ENCODE results near the gene ZNF711.
"Not testable (repeated sequence)": the region's sequence is repeated elsewhere in the genome, so short reads cannot be mapped to it uniquely, and the experiment has no call there.

Gene ZNF711

GRCh38 chrX:85288992-85289723 lies 45.4 kb downstream of the ZNF711 start:
- H3K4me2 ChIP-seq (ENCODE audit: low read depth, low read length, poor library complexity, severe bottlenecking): no peak overlapping the region
- no peak overlapping the region for H3K4me3 ChIP-seq (ENCODE audit: low read length, poor library complexity, severe bottlenecking)
- H3K9me2 ChIP-seq (replicated peaks; ENCODE audit: low read depth, low read length): no peaks in the 10 kb centered on the region
- no peaks in the 10 kb centered on the region for H3K9me3 ChIP-seq (ENCODE audit: insufficient read depth, low read depth, low read length)
- H3K9ac ChIP-seq (ENCODE audit: low read depth, low read length, poor library complexity, severe bottlenecking): no peak overlapping the region
- H3F3A ChIP-seq (ENCODE audit: low read depth): no peaks in the 10 kb centered on the region
- H3K4me1 ChIP-seq (ENCODE audit: insufficient read depth, low read length, poor library complexity, severe bottlenecking): no peaks in the 10 kb centered on the region
- H3K36me3 ChIP-seq (ENCODE audit: insufficient read depth, low read length): no peaks in the 10 kb centered on the region
- no peaks in the 10 kb centered on the region for H3K27me3 ChIP-seq (ENCODE audit: insufficient read depth, low read length, poor library complexity, severe bottlenecking)
- no peaks in the 10 kb centered on the region for H4K20me1 ChIP-seq (ENCODE audit: insufficient read depth, low read length, poor library complexity, severe bottlenecking)
- no peak overlapping the region for H2AFZ ChIP-seq (ENCODE audit: low read length)
- no peaks in the 10 kb centered on the region for H3K79me2 ChIP-seq (ENCODE audit: insufficient read depth, low read length)
- no peak for TF ChIP-seq EZH2phosphoT487 (IDR thresholded peaks at IDR 0.05; ENCODE audit: borderline replicate concordance)
- TF ChIP-seq CTCF (conservative IDR thresholded peaks at IDR 0.05; ENCODE audit: low read length): no peak

GRCh38 chrX:85303544-85303943 lies 59.8 kb downstream of the ZNF711 start:
- Histone ChIP-seq H3K9ac (ENCODE audit: low read depth, low read length, poor library complexity, severe bottlenecking) (no peak overlapping the region), H4K20me1 (ENCODE audit: insufficient read depth, low read length, poor library complexity, severe bottlenecking) (no peaks in the 10 kb centered on the region), H3F3A (ENCODE audit: low read depth) (no peaks in the 10 kb centered on the region), H3K4me3 (ENCODE audit: low read length, poor library complexity, severe bottlenecking) (no peak overlapping the region), H3K9me3 (ENCODE audit: insufficient read depth, low read depth, low read length) (no peaks in the 10 kb centered on the region), H3K79me2 (ENCODE audit: insufficient read depth, low read length) (no peaks in the 10 kb centered on the region), H2AFZ (ENCODE audit: low read length) (no peak overlapping the region), H3K9me2 (replicated peaks; ENCODE audit: low read depth, low read length) (no peaks in the 10 kb centered on the region), H3K4me2 (ENCODE audit: low read depth, low read length, poor library complexity, severe bottlenecking) (no peak overlapping the region), H3K27me3 (ENCODE audit: insufficient read depth, low read length, poor library complexity, severe bottlenecking) (no peaks in the 10 kb centered on the region), H3K4me1 (ENCODE audit: insufficient read depth, low read length, poor library complexity, severe bottlenecking) (no peaks in the 10 kb centered on the region), H3K36me3 (ENCODE audit: insufficient read depth, low read length) (no peaks in the 10 kb centered on the region)
- TF ChIP-seq EZH2phosphoT487 (IDR thresholded peaks at IDR 0.05; ENCODE audit: borderline replicate concordance) (no peak), CTCF (conservative IDR thresholded peaks at IDR 0.05; ENCODE audit: low read length) (no peak)

DNA sequence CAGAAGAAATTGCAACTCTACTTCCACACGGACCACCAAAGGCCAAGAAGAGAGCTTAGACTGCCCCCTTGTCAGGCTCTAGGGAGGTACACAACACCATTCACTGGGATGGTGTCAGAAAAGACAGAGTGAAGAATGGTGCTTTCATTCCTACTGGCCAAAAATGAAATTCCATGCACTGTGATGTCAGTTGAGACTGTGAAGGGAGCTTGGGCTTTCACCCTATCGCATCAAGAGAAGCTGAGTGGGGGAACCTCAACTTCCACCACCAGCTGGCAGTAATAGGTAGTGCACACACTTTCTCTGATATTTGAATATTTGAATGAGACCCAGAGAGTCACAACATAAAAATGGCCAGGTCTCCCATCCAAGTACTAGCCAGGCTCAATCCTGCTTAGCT lies 65.9 kb downstream of the ZNF711 start:
- no peak overlapping the region for H3K4me3 ChIP-seq (ENCODE audit: low read length, poor library complexity, severe bottlenecking)

GRCh38 chrX:85311348-85311747 lies 67.6 kb downstream of the ZNF711 start:
- H3K9me3 ChIP-seq (ENCODE audit: insufficient read depth, low read depth, low read length); H3K27me3 ChIP-seq (ENCODE audit: insufficient read depth, low read length, poor library complexity, severe bottlenecking): not testable (repeated sequence)

More for the DNA sequence above, 65.9 kb downstream of the ZNF711 start:
- Histone ChIP-seq H3K9me2 (replicated peaks; ENCODE audit: low read depth, low read length) (no peaks in the 10 kb centered on the region), H2AFZ (ENCODE audit: low read length) (no peak overlapping the region), H3K79me2 (ENCODE audit: insufficient read depth, low read length) (no peaks in the 10 kb centered on the region), H3K9ac (ENCODE audit: low read depth, low read length, poor library complexity, severe bottlenecking) (no peak overlapping the region), H3K4me2 (ENCODE audit: low read depth, low read length, poor library complexity, severe bottlenecking) (no peak overlapping the region), H4K20me1 (ENCODE audit: insufficient read depth, low read length, poor library complexity, severe bottlenecking) (no peaks in the 10 kb centered on the region), H3K27me3 (ENCODE audit: insufficient read depth, low read length, poor library complexity, severe bottlenecking) (no peaks in the 10 kb centered on the region), H3K36me3 (ENCODE audit: insufficient read depth, low read length) (no peaks in the 10 kb centered on the region), H3K4me1 (ENCODE audit: insufficient read depth, low read length, poor library complexity, severe bottlenecking) (no peaks in the 10 kb centered on the region), H3K9me3 (ENCODE audit: insufficient read depth, low read depth, low read length) (no peaks in the 10 kb centered on the region), H3F3A (ENCODE audit: low read depth) (no peaks in the 10 kb centered on the region)
- TF ChIP-seq EZH2phosphoT487 (IDR thresholded peaks at IDR 0.05; ENCODE audit: borderline replicate concordance) (no peak), CTCF (conservative IDR thresholded peaks at IDR 0.05; ENCODE audit: low read length) (no peak)

More at GRCh38 chrX:85311348-85311747, 67.6 kb downstream of the ZNF711 start:
- H3K4me2 ChIP-seq (ENCODE audit: low read depth, low read length, poor library complexity, severe bottlenecking); H3K4me1 ChIP-seq (ENCODE audit: insufficient read depth, low read length, poor library complexity, severe bottlenecking); H4K20me1 ChIP-seq (ENCODE audit: insufficient read depth, low read length, poor library complexity, severe bottlenecking); H3K9me2 ChIP-seq (replicated peaks; ENCODE audit: low read depth, low read length); H3K79me2 ChIP-seq (ENCODE audit: insufficient read depth, low read length); H3K36me3 ChIP-seq (ENCODE audit: insufficient read depth, low read length); H3K9ac ChIP-seq (ENCODE audit: low read depth, low read length, poor library complexity, severe bottlenecking); H2AFZ ChIP-seq (ENCODE audit: low read length); H3K4me3 ChIP-seq (ENCODE audit: low read length, poor library complexity, severe bottlenecking); H3F3A ChIP-seq (ENCODE audit: low read depth): not testable (repeated sequence)

Measured in Loucy (cell line).